CD4-positive, CD25-positive, alpha-beta regulatory T cell (primary cell): ENCODE measurements around the gene DUS2. TPM values are rescaled to one million over a fixed set of nuclear protein-coding genes. Genes with fewer than 3 reads are reported as not detected.

Source experiments
- ATAC-seq, 2 donors: fragments of 150-1000 bp; cut with Tn5 transposase; one replicate each; pipeline ENCODE4 v1.10.0; 2021; ENCODE audit warnings: low read depth in 2 of 2, moderate number of reproducible peaks in 2 of 2, moderate library complexity in 1 of 2
- DNase-seq, 3 donors: peaks; one replicate each; pipeline versions ENCODE4 v3.0.0 to v3.0.0-alpha.2; 2012 to 2022; ENCODE audit warnings: mixed read lengths in 1 of 3
- H3K27ac ChIP-seq: one replicate; pipeline ENCODE4 v1.7.0; 2013; ENCODE audit warnings: mild to moderate bottlenecking, low read length; ENCODE audit not compliant: insufficient read depth, poor library complexity, severe bottlenecking
- H3K27me3 ChIP-seq: one replicate; pipeline ENCODE4 v1.7.0; 2013; ENCODE audit warnings: low read length; ENCODE audit not compliant: control insufficient read depth, insufficient read depth
- H3K36me3 ChIP-seq: one replicate; pipeline ENCODE4 v1.7.0; 2013; ENCODE audit warnings: mild to moderate bottlenecking, low read length, moderate library complexity; ENCODE audit not compliant: control insufficient read depth, insufficient read depth
- H3K4me1 ChIP-seq: 2 replicates; pipeline ENCODE4 v1.7.0; 2013; ENCODE audit warnings: mild to moderate bottlenecking, low read length; ENCODE audit not compliant: insufficient read depth, control insufficient read depth, poor library complexity, severe bottlenecking
- H3K4me3 ChIP-seq: one replicate; pipeline ENCODE4 v1.7.0; 2013; ENCODE audit warnings: low read depth, mild to moderate bottlenecking, low read length, moderate library complexity
- H3K9me3 ChIP-seq, 2 experiments: 1 replicate in 1 of 2; 2 replicates in 1 of 2; pipeline ENCODE4 v1.7.0; 2013; ENCODE audit warnings: low read length in 2 of 2, mild to moderate bottlenecking in 1 of 2, moderate library complexity in 1 of 2; ENCODE audit not compliant: control insufficient read depth in 2 of 2
- H3K27ac Mint-ChIP-seq, 3 donors: one replicate each; pipeline ENCODE4 v1.8.0; 2020 to 2022; ENCODE audit warnings: mild to moderate bottlenecking in 3 of 3, mixed read lengths in 3 of 3, moderate library complexity in 2 of 3
- H3K27me3 Mint-ChIP-seq: one replicate; pipeline ENCODE4 v1.8.0; 2022; ENCODE audit warnings: mild to moderate bottlenecking, mixed read lengths
- H3K36me3 Mint-ChIP-seq: one replicate; pipeline ENCODE4 v1.8.0; 2020; ENCODE audit warnings: mixed read lengths
- H3K4me1 Mint-ChIP-seq, 4 donors: one replicate each; pipeline ENCODE4 v1.8.0; 2020 to 2022; ENCODE audit warnings: mixed read lengths in 4 of 4, mild to moderate bottlenecking in 1 of 4
- H3K4me3 Mint-ChIP-seq, 4 donors: one replicate each; pipeline ENCODE4 v1.8.0; 2020 to 2022; ENCODE audit warnings: mild to moderate bottlenecking in 4 of 4, mixed read lengths in 4 of 4, moderate library complexity in 3 of 4
- H3K9me3 Mint-ChIP-seq, 7 donors: one replicate each; pipeline ENCODE4 v1.8.0; 2020 to 2022; ENCODE audit warnings: mixed read lengths in 7 of 7, mild to moderate bottlenecking in 3 of 7, moderate library complexity in 2 of 7
- polyA plus RNA-seq, 4 donors: library from polyadenylated mRNA; unstranded; fragments of 300-500 nt; fragmentation: Illumina TruSeq; gene quantifications; one replicate each; pipeline ENCODE4 v1.2.3, GENCODE V29; 2021
- total RNA-seq: library from RNA; stranded (reverse); gene quantifications from one replicate; pipeline ENCODE4 v1.2.3, GENCODE V29; 2022

Gene DUS2
- total and polyA plus RNA-seq, 5 donors from 2014 or later = 7.7 to 15.2 (median 11.3) TPM

DNA sequence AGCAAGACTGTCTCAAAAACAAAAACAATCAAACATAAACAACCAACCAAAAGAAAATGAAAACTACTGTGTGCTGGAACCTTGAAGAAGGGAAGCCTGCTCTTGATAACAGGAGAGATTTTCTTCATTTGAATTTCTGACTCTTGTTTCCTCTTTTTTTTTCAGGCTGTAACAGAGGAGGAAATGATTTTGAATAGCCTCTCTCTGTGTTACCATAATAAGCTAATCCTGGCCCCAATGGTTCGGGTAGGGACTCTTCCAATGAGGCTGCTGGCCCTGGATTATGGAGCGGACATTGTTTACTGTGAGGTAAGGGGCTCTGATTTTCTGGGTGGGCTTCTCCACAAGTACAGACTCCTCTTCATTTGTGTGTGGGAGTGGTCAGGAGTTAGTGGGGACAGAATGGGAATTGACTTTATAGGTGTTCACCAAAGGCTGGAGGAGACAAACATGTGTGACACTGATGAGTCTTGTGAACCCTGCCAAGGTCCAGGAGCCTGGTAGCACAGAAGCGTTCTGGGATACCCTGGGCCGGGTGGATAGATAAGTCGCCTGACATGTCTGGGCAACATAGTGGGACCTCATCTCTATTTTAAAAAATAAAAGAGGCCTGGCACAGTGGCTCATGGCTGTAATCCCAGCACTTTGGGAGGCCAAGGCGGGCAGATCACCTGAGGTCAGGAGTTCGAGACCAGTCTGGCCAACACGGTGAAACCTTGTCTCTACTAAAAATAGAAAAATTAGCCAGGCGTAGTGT, 14.9 kb downstream of the DUS2 start:
- Mint-ChIP-seq H3K4me3 (no peak overlapping the region), H3K27me3 (no peaks in the 10 kb centered on the region), H3K36me3 (peaks cover 17% of the 10 kb centered on the region), H3K27ac (peak overlapping the region in 2 of 3 donors; percentile 14 to 31), H3K4me1 (peaks cover 3 to 14% (median 11%) of the 10 kb centered on the region in 4 donors), H3K9me3 (no peaks in the 10 kb centered on the region)
- ATAC-seq (no peak), DNase-seq (no peak)
- Histone ChIP-seq H3K36me3 (no peaks in the 10 kb centered on the region), H3K9me3 (no peaks in the 10 kb centered on the region), H3K4me1 (peaks cover 5% of the 10 kb centered on the region), H3K27ac (no peak overlapping the region), H3K27me3 (no peaks in the 10 kb centered on the region), H3K4me3 (no peak overlapping the region)

DNA sequence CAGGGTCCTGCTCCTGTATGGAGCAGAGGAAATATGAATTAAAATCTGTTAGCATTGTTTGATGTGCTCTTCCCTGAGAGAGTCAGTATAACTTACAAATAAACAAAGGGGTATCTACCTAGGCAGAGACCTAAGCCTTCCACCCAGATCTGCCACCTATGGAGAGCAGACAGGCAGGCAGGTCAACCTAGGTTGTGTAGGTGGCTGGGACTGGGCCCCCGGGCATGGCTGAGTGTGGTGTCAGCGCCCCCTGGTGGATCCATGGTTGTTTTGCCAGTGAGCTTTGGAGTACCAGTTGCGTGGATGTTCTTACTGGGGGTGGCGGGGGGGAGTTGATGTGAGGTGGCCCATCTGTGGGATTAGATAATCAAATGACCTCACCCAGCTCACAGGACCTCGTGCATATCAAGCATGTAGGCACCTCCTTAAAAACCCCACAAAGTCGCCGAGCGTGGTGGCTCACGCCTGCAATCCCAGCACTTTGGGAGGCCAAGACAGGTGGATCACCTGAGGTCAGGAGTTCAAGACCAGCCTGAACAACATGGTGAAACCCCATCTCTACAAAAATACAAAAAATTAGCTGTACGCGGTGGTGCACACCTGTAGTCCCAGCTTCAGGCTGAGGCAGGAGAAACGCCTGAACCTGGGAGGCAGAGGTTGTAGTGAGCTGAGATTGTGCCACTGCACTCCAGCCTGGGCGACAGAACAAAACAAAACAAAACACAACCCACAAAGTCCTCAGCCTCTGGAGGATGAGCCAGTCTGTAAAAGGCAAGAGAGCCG, 17.6 kb downstream of the DUS2 start:
- peaks cover 0 to 13% (median 11%) of the 10 kb centered on the region in 4 donors for H3K4me1 Mint-ChIP-seq

DNA sequence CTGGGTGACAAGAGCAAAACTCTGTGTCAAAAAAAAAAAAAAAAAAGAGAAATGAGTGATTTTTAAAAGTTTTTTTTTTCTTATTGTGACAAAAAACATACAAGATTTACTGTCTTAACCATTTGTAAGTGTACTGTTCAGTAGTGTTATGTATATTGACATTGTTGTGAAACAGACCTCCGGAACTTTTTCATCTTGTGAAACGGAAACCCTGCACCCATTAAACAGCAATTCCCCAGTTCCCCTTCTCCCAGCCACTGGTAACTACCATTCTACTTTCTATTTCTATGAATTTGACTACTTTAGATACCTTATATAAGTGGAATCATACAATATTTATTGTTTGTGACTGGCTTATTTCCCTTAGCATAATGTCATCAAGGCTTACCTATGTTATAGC, 18.7 kb downstream of the DUS2 start:
- Histone ChIP-seq H3K9me3 (no peaks in the 10 kb centered on the region), H3K27me3 (no peaks in the 10 kb centered on the region), H3K4me3 (no peak overlapping the region), H3K27ac (no peak overlapping the region), H3K36me3 (no peaks in the 10 kb centered on the region), H3K4me1 (peaks cover 5% of the 10 kb centered on the region)
- H3K4me3 Mint-ChIP-seq = no peak overlapping the region
- H3K27ac Mint-ChIP-seq = no peak overlapping the region
- H3K9me3 Mint-ChIP-seq = no peaks in the 10 kb centered on the region
- ATAC-seq (no peak), DNase-seq (no peak)
- H3K27me3 Mint-ChIP-seq = no peaks in the 10 kb centered on the region
- peaks cover 17% of the 10 kb centered on the region for H3K36me3 Mint-ChIP-seq
- H3K4me1 Mint-ChIP-seq = peaks cover 5 to 16% (median 12%) of the 10 kb centered on the region in 4 donors

More for the DNA sequence above, 17.6 kb downstream of the DUS2 start:
- Histone ChIP-seq H3K4me3 (no peak overlapping the region), H3K36me3 (no peaks in the 10 kb centered on the region), H3K9me3 (no peaks in the 10 kb centered on the region), H3K27me3 (no peaks in the 10 kb centered on the region), H3K4me1 (peaks cover 5% of the 10 kb centered on the region), H3K27ac (no peak overlapping the region)
- Mint-ChIP-seq H3K27ac (peak overlapping the region; percentile 74 to 91 (median 89)), H3K27me3 (no peaks in the 10 kb centered on the region), H3K4me3 (no peak overlapping the region), H3K9me3 (no peaks in the 10 kb centered on the region), H3K36me3 (peaks cover 17% of the 10 kb centered on the region)
- ATAC-seq (peak; percentile 97 to 98), DNase-seq (peak; percentile 78 to 90 (median 88))

DNA sequence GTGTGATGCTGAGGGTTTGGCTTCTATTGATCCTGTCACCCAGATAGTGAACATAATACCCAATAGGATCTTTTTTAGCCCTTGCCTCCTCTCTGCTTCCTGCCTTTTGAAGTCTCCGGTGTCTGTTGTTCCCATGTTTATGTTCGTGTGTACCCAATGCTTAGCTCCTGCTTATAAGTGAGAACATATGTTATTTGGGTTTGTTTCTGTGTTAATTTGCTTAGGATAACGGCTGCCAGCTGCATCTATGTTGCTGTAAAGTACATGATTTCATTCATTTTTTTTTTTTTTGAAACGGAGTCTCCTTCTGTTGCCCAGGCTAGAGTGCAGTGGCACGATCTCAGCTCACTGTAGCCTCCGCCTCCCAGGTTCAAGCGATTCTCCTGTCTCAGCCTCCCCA, 23.0 kb downstream of the DUS2 start:
- no peak overlapping the region for H3K27ac ChIP-seq
- H3K4me3 ChIP-seq = no peak overlapping the region
- Mint-ChIP-seq H3K36me3 (peaks cover 18% of the 10 kb centered on the region), H3K27ac (peak overlapping the region in 1 of 3 donors; percentile 39), H3K4me1 (peaks cover 0 to 9% (median 4%) of the 10 kb centered on the region in 4 donors), H3K27me3 (no peaks in the 10 kb centered on the region), H3K4me3 (peak overlapping the region in 1 of 4 donors; percentile 41), H3K9me3 (no peaks in the 10 kb centered on the region)
- H3K36me3 ChIP-seq = peaks cover 11% of the 10 kb centered on the region
- no peaks in the 10 kb centered on the region for H3K4me1 ChIP-seq
- no peak for DNase-seq
- H3K9me3 ChIP-seq = no peaks in the 10 kb centered on the region
- no peaks in the 10 kb centered on the region for H3K27me3 ChIP-seq
- ATAC-seq = no peak

DNA sequence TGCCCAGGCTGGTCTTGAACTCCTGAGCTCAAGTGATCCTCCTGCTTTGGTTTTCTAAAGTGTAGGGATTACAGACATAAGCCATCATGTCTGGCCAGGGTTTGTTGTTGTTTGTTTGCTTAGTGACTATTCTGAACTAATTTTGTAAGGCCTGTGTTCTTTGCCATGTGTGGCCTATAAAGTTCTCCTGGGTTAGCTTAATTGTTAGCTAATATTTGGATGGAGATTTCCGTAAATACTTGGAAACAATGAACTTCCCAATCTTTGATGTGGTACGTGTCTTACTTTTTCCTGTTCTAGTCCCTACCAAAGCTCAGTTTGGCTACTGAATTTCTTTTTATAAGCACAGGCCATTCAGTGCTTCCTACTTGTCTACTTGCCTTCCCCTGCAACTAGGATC, 24.9 kb downstream of the DUS2 start:
- no peak overlapping the region for H3K27ac ChIP-seq
- Mint-ChIP-seq H3K4me1 (peaks cover 0 to 9% (median 4%) of the 10 kb centered on the region in 4 donors), H3K27me3 (no peaks in the 10 kb centered on the region), H3K4me3 (no peak overlapping the region), H3K27ac (peak overlapping the region in 1 of 3 donors; percentile 23), H3K36me3 (peaks cover 23% of the 10 kb centered on the region), H3K9me3 (no peaks in the 10 kb centered on the region)
- peaks cover 17% of the 10 kb centered on the region for H3K36me3 ChIP-seq
- no peaks in the 10 kb centered on the region for H3K9me3 ChIP-seq
- H3K27me3 ChIP-seq = no peaks in the 10 kb centered on the region
- DNase-seq (no peak), ATAC-seq (no peak)
- no peaks in the 10 kb centered on the region for H3K4me1 ChIP-seq
- H3K4me3 ChIP-seq = no peak overlapping the region

DNA sequence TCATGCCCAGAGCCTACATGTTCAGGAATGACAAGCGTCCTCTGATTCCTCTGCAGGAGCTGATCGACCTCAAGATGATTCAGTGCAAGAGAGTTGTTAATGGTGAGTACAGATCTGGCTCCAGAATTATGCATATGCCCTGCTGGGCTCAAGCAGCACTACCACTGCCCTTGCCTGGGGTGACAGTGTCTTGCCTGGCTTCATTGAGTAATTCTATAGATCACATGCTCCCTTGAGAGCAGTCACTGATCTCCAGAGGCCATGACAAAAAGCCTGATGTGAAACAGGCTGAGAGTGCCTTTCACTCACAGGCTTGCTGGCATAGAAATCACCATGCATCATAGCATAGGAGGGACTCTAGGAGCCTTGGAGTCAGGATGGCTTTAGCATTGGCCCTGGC, 26.4 kb downstream of the DUS2 start:
- Mint-ChIP-seq H3K4me3 (no peak overlapping the region), H3K27ac (no peak overlapping the region), H3K4me1 (peaks cover 0 to 9% (median 6%) of the 10 kb centered on the region in 4 donors), H3K9me3 (no peaks in the 10 kb centered on the region), H3K36me3 (peaks cover 36% of the 10 kb centered on the region), H3K27me3 (no peaks in the 10 kb centered on the region)
- Histone ChIP-seq H3K27me3 (no peaks in the 10 kb centered on the region), H3K27ac (no peak overlapping the region), H3K4me1 (no peaks in the 10 kb centered on the region), H3K9me3 (no peaks in the 10 kb centered on the region), H3K36me3 (peaks cover 27% of the 10 kb centered on the region), H3K4me3 (no peak overlapping the region)
- ATAC-seq (no peak), DNase-seq (no peak)

DNA sequence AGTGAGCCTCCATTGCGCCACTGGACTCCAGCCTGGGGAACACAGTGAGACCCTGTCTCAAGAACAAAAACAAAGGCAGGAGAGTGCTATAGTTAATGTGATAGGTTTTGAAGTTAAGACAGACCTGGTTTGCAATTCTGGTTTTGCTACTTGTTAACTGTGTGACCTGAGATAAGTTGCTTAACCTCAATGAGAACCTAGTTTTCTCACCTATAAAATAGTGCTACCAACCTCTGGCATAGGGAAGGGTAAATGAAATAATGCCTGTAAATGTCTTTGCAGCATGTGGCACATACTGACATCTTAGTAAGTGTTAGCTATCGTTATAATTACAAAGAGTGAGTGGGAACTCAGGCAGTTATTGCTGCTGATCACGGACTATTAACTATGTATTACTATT, 32.3 kb downstream of the DUS2 start:
- peaks cover 51% of the 10 kb centered on the region for H3K36me3 Mint-ChIP-seq
- ATAC-seq = no peak
- no peaks in the 10 kb centered on the region for H3K4me1 ChIP-seq
- H3K4me1 Mint-ChIP-seq = peaks cover 11 to 15% (median 12%) of the 10 kb centered on the region in 4 donors
- no peak overlapping the region for H3K4me3 Mint-ChIP-seq
- H3K9me3 ChIP-seq = no peaks in the 10 kb centered on the region
- no peak for DNase-seq
- H3K36me3 ChIP-seq = peaks cover 32% of the 10 kb centered on the region
- no peak overlapping the region for H3K27ac ChIP-seq
- H3K27ac Mint-ChIP-seq = peak overlapping the region in 2 of 3 donors; percentile 25 to 65
- H3K4me3 ChIP-seq = no peak overlapping the region
- no peaks in the 10 kb centered on the region for H3K9me3 Mint-ChIP-seq
- H3K27me3 Mint-ChIP-seq = no peaks in the 10 kb centered on the region
- no peaks in the 10 kb centered on the region for H3K27me3 ChIP-seq
